PFSK-1 (cell line): ENCODE results near the gene USP2.

Experiments used
- FOXP2 ChIP-seq: optimal IDR thresholded peaks from 2 replicates; pipeline ENCODE3; 2011; ENCODE audit warnings: borderline replicate concordance, control low read depth, inconsistent platforms; ENCODE audit not compliant: insufficient read depth; ENCODE audit errors: extremely low read length, extremely low read depth
- POLR2AphosphoS5 ChIP-seq: IDR thresholded peaks from 2 replicates; pipeline ENCODE4 v1.6.1; 2012; ENCODE audit warnings: low read depth, mild to moderate bottlenecking, control low read depth, low read length, moderate library complexity
- REST ChIP-seq, 2 experiments: IDR thresholded peaks; 2 replicates each; pipeline versions ENCODE4 v1.6.1 to v1.8.0; 2011 to 2012; ENCODE audit warnings: low read depth in 2 of 2, low read length in 2 of 2, control low read depth in 1 of 2, inconsistent platforms in 1 of 2, mild to moderate bottlenecking in 1 of 2, moderate library complexity in 1 of 2; ENCODE audit not compliant: insufficient read depth in 1 of 2
- SIN3A ChIP-seq: IDR thresholded peaks from 2 replicates; pipeline ENCODE4 v1.6.1; 2012; ENCODE audit warnings: mild to moderate bottlenecking, low read length, moderate library complexity, borderline replicate concordance; ENCODE audit not compliant: insufficient read depth
- TAF1 ChIP-seq: IDR thresholded peaks from 2 replicates; pipeline ENCODE4 v1.6.1; 2012; ENCODE audit warnings: low read length, control low read depth, borderline replicate concordance; ENCODE audit not compliant: insufficient read depth

USP2 gene

GRCh38 chr11:119367661-119368120, 13.8 kb downstream of the USP2 start:
- TF ChIP-seq TAF1 (no peak), REST (IDR thresholded peaks at IDR 0.05; ENCODE audit: insufficient read depth in 1 of 2, low read depth in 2 of 2, low read length in 2 of 2) (no peak), FOXP2 (no peak), SIN3A (no peak), POLR2AphosphoS5 (no peak)

- TF ChIP-seq TAF1 (no peak), SIN3A (no peak), POLR2AphosphoS5 (no peak), REST (IDR thresholded peaks at IDR 0.05; ENCODE audit: insufficient read depth in 1 of 2, low read depth in 2 of 2, low read length in 2 of 2) (no peak), FOXP2 (no peak)
These were observed 14.5 kb downstream of the USP2 start for GRCh38 chr11:119366690-119367620.

GRCh38 chr11:119365071-119365591, 16.4 kb downstream of the USP2 start:
- TF ChIP-seq FOXP2 = no peak
- TF ChIP-seq REST (IDR thresholded peaks at IDR 0.05; ENCODE audit: insufficient read depth in 1 of 2, low read depth in 2 of 2, low read length in 2 of 2) = no peak
- no peak for TF ChIP-seq SIN3A
- TF ChIP-seq POLR2AphosphoS5 = no peak
- TF ChIP-seq TAF1 = no peak

GRCh38 chr11:119363851-119364590, 17.5 kb downstream of the USP2 start:
- TF ChIP-seq SIN3A = no peak
- TF ChIP-seq TAF1 = no peak
- no peak for TF ChIP-seq POLR2AphosphoS5
- no peak for TF ChIP-seq REST (IDR thresholded peaks at IDR 0.05; ENCODE audit: insufficient read depth in 1 of 2, low read depth in 2 of 2, low read length in 2 of 2)
